ENCODE results near the gene IGSF9.

IGSF9 gene

DNA sequence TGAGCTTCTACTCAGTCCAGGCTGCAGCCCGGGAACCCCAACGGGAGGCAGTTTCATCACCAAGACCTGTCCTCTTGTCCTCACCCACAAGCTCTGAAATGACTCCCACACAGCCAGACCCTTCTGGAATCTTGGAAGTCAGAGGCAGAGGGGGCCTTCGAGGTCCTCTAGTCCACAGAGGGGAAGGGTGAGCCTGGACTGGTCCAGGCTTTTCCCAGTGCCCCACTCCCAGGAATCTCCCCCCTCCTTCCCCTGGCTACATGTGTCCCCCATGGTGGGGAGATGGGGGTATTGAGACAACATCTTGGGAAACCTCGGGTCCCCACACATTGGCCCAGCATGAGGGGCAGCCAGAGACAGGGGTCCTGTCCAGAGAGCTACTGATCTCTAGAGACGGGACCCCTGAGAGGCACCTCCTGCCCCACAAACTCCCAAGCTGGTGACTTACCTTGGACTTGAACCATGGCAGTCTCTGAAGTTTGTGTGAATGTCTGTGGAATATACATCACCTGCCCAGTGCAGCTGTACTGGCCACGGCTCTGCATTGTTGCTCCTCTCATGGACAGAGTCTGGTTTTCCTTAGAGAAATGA lies 28.0 kb upstream of the IGSF9 start:
- peak; percentile 29 for DNase-seq

DNA sequence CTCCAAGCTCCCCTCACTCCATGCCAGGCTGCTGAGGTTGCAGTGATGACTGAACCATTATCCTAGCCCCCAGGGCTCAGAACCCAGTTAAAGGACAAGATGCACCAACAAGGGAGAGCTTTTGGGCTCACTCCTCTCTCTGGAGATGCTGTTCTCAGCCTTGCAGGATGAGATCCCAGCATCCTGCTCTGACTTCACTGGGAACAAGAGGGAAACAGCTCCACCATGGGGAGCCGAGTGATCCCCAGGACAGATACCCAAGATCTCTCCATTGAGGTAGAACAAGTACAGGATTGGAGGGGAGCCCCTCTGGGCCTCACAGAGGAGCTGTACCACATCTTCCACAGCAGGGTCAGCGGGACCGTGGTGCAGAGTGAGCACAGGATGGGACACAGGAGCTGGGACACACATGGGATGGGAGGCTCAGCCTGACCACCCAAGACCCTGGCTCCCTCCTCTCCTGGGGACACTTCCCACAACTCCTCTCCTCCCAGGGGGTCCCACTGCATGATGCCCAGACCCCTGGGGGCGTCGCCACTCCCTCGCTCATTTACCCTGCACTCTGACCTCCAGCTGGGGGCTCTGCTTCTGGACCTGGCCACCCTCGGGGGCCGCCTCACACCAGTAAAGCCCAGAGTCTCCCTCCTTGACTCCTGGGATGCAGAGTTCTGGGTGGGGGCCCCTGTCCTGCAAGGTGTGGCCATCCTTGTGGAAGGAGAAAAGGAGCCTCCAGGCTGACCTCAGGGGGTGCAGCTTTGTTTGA lies 27.2 kb upstream of the IGSF9 start:
- peak; percentile 49 for DNase-seq

DNA sequence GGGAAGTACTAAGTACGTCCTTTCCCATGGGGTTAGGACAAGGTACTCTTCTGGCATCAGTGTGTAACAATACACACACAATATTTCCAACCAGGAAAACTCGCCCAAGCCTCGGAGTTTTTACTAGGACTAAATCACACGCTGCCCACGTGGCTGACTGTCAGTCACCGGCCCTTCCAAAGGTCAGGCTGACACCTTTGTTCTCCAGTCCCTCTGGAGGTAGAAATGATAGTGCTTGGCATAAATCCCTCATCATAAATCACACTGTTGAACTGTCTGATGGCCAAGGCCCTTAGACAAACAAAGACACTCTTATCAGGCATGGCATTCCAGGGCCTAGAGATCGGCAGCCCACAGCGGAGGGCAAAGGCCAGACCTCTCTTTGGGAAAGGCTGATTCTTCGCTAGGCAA lies 25.5 kb upstream of the IGSF9 start:
- DNase-seq = peak; percentile 65

DNA sequence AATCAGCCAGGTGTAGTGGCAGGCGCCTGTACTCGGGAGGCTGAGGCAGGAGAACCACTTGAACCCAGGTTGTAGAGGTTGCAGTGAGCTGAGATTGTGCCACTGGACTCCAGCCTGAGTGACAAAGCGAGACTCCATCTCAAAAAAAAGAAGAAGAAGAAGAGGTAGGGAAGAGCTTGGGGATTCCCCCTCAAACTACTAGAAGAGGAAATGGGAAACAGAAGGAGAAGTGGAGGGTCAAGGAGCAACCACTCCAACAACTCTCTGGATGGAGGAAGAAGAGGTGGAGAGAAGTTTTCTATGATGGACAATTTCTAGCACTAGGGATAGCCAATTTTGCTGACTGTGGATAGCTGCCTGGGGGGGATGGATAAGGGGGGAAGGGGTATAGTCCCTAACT lies 23.5 kb upstream of the IGSF9 start:
- no peak for DNase-seq

DNA sequence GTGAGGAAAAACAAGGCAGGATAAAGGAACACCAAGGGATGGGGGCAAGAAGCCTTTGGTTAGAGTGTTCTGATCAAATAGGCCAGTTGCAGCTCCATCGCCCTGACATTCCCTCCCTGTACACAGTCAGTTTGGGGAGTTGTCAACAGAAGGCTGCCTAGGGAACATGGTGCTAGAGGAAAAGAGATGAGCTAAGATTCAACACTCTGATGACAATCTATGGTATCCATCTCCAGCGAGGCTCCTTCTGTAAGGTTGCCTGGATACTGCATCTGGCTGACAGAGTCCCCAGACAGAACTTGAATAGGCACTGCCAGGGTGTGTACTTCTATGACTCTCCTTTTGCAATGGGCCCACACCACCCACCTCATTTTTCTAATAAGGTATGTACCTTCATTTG lies 19.9 kb upstream of the IGSF9 start:
- DNase-seq = peak; percentile 21

DNA sequence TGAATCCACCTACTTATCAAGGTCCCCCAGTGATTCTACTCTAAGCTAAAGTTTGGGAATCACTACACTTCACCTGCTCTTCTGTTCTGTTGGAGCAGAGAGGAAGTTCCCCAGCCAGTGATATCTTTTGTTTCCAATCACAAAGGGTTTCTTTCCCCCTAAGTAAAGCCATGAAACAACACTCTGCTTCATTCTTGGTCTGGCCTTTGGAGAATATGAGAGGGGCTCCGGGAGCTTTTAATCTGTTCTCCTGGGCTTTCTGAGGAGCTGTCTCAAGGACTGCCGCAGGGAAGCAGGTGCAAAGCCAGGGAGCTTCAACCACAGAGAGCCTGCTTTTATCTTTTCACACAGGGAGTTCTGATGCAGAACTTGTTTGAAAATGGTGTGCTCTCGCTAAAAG lies 18.7 kb upstream of the IGSF9 start:
- DNase-seq = peak; percentile 37

DNA sequence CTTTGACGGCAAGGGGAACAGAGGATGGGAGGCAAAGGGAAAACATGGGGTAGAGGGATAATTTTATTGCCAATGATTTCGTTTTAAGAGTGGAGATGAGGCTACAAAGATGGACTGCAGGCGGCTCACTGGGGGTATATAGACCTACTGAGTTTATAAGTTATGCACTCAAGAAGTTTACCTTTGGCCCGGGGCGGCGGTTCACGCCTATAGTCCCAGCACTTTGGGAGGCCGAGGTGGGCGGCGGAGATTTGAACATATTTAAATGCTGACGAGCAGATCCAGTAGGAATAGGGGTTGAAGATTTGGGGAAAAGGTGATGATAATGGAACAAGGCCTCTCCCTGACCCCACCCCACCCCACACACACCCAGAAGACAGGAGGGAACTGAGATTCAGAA lies 16.8 kb upstream of the IGSF9 start:
- DNase-seq = peak; percentile 12

DNA sequence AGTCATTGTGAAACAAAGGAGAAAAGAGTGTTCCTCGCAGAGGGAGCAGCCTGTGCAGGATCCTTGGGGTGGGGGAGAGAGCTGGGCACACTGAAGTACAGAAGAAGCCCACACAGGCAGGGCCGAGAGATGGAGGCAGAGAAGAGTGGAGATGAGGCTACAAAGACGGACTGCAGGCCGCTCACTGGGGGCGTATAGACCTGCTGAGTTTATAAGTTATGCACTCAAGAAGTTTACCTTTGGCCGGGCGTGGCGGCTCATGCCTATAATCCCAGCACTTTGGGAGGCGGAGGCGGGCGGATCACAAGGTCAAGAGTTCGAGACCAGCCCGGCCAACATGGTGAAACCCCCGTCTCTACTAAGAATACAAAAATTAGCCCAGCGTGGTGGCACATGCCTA lies 16.2 kb upstream of the IGSF9 start:
- DNase-seq = peak; percentile 16

DNA sequence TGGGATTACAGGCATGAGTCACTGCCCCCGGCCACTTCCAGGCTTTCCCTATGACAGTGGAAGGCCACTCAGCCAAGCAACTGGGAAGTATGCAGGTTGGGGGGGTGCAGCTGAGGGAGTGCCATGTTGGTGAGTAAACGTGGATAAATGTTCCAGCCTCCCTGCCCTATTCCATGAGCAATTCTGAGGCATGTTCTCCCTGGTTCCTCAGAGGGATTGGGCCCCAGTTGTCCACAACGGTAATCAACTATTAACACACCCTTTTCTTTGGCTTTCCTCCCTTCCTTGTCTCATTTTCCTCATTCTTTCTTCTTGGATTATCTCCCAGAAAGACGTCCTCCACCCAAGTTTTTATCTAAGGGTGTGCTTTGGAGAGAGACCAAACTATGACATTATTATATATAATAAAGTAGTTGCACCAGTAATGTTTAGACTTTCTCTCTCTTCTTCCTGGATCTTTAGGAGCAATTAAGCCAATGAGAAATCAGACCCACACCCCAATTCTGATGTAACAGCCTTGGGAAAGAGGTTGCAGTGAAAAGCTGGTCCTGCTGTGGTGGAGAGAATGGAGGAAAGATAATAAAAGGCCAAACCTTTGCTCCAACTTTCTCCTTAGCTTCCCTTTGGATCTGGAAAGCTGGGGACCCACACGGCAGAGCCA lies 15.4 kb upstream of the IGSF9 start:
- DNase-seq = peak; percentile 50

DNA sequence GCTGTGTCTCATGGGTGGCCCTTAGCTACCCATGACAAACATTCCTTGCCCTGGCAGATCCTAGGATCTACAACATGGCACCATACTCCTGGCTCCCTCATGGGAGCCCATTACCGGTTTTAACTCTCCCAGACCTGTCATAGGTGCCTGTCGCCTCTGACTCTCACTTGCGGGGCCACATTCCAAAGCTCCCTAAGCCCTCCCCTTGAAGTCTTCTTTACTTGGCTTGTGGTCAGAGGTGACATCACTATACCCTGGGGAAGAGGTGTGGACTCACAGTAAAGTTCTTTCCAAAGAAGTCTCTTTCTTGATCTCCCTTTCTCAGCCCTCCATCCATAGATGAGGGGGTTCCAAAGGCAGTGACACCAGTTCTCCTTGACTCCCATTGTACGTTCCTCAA lies 14.0 kb upstream of the IGSF9 start:
- peak; percentile 89 for DNase-seq

DNA sequence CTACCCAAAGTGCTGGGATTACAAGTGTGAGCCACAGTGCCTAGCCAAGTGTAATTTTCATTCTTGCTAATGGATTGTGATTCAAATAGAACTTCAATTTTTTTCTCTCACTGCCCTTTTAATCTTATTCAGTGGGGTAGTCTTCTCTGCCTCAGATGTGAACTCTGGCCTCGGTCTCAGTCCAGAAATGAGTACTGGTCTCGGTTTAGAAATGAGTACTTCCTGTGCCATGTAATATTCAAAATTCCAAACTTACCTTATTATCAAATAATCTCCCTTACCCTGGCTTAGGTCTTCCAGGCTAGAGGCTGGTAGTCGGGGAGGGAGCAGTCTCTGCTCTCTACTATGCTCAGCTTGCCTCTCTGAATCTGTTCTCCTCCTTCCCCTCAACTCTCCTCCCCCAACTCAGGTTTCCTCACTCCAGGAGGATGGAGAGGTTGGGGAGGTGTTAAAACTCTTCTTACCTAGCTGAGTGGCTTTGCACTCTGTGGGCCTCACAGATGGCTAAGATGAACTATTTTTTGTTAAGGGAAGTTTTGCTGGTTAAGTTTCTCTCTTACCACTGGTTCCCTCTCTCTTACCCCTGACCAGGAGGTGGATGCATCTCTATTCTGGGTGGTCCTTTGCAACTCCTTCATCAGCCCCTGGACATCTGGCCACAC lies 13.4 kb upstream of the IGSF9 start:
- DNase-seq = peak; percentile 29

DNA sequence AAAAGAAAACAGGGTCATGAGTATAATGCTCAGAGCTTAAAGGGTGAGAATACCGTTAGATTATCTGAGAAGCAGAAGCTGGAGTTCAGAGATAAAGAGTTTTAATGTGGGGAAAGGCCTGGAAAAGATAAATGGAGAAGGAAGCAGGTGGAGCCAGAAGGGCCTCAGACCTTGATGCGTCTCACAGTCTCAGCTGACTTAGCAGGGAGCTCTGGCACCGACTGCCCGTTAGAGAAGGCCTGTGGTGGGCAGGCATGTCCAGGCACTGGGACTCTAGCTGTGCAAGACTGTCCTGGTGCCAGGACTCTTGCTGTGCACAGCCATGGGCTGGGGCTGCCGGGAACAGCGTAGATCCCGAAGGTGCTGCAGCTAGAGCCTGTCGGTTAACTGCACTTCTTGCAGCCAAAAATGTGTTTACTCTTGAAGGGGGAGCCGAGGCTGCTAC lies 12.4 kb upstream of the IGSF9 start:
- peak; percentile 33 for DNase-seq

DNA sequence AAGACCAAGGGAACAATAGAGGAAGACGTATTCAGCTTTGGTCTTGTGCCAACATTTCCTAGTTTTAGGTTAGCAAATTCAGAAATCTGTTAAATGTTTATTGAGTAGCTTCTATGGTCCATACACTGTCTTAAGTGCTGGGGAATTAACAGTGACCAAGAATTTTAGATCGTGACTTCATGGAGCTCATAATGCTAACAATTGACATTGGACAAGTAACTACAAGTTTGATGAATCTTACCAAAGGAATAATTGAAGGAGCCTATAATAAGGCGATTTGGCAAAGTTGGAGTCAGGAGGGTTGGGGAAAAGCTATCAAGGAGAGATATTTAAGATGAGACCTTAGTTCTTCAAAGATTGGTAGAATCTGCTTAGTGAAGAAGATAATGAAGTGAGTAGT lies 10.0 kb upstream of the IGSF9 start:
- no peak for DNase-seq

DNA sequence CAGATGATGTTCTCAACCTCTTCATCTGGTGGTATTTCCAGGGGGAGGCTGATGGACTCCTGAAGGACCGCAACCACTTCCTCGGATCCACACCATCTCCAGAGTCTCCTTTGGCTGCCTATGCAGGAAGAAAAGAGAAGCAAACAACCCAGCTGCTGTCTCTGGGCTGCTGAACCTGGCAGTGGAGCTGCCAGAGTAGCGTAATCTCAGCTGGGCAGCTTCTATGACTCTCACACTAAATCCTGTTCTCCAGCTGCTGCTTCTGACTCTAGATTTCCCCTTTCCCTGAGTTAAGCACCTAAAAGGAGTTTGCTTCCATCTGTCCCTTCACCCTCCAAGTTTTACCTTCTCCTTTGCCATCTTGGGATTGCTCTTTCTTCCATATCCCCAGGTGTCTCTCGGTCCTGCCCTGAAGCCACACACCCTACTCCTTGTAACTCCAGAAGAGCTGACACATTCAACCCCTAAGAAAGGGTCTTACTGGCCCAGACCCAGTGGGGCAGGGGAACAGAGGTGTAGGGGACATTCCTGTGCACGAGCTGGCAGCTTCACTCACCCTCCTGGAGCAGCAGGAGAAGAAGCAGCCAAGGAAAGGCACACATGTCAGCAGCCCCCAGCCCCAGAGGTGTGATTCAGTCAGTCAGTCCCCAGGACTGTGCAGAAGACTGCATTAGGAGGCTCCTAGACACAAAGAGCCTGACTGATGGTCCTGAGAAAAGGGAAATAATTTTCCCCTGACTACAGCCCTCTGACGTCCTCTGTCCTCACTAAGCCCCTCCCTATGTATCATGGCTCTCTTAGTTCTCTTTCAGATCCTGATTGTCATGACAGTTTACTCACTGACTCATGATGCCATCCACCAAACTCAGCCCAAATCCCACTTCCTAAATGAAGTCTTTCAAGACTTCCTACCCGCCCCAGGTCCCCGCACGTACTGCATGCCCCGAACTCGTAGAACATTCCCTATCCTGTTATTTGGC lies 8.4 kb upstream of the IGSF9 start, which contains the start of gene SLAMF9:
TSS of gene SLAMF9 (minus strand) at position 702 of the 980 bp plus-strand sequence. CDS start at position 602, 100 bp downstream.
- DNase-seq = peak; percentile 75

DNA sequence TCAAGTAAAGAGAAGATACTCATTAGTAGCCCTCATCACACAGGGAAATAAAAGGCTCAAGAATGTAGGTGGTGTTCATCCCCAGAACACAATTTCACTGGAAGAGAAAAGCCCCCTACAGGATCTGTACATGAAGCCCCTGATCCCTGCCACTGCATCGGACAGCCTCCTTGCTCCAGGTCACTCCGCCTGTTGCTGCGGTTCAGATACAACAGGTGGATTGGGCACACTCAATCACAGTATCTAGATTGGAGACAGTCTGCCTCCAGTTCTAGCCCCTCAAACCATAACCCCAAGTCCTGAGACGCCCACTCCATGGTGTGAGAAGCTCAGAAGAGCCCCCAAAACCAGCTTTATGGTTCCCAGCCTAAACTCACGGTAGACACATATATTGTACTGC lies 7.5 kb upstream of the IGSF9 start:
- no peak for DNase-seq

DNA sequence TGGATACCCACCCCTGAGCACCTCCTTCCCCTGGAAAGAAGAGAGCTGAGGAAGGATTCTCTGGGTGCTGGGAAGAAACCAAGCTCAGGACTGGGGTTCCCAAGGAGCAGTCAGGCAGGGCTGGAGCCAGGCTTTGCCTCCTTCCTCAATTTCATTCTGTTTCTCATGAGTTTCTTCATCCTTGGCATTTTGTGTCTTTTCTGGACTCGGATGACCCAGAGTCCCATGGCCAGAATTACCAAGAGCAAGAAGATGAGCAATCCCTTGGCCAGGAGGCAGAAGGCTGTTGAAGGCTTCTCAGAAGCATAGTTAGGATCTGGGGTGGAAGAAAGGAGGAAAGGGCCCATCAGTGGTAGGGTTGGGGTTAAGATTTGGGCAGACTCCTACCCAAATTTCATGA lies 6.1 kb upstream of the IGSF9 start:
- DNase-seq = peak; percentile 5

DNA sequence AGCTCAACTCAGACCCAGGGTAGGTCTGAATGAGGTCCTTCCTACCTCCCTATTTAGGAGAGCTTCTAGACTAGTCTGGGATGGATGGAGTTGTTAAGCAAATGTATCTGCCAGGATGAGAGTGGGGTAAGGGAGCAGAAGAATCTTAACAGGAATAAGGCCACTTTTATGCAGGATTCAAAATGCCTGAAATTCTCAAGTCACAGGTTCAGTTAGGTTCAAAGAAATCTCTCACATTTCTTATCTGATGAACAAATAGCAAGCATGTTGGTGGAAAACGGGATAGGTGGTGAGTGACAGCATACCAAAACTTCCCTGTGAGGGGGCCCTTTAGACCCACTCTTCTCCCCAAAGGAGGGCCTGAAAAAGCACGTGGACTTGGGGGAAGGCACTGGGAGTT lies 5.6 kb upstream of the IGSF9 start:
- peak; percentile 43 for DNase-seq

DNA sequence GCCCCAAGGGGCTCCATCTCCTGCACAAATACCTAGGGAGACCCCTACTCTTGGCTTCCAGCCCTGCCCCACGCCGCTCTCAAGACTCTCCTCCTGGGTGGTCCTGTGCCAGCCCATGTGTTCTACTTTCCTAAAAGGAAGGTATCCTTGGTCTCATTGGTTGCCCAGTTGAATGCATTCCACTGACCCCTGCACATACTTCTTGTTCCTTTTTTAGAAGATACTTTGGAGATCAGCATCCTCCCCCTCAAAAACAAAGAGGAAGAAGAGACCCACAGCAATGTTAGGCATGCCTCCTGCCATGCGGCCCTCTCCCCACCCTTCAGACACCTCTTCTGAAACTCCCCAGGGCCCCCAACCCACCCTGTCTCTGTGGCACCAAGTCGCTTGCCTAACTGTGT lies 4.6 kb upstream of the IGSF9 start:
- peak; percentile 20 for DNase-seq

DNA sequence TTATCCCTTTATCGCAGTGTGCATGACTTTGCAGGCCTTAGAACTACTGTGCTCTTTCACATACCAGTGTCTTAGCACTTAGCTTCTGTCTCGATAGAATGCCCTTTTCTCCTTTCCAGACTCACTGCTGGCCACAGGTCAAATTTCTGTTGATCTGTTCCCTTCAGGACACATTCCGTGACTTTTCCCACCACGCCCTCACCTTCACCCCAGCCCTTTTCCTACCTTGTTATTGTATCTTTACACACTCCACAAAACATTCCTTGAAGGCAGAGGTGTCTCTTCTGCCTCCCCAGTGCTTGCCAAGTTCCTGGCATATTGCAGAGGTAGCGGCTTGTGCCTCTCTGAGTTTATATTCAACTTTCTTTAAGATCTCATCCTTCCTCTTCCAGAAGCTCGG lies 3.7 kb upstream of the IGSF9 start:
- peak; percentile 57 for DNase-seq

DNA sequence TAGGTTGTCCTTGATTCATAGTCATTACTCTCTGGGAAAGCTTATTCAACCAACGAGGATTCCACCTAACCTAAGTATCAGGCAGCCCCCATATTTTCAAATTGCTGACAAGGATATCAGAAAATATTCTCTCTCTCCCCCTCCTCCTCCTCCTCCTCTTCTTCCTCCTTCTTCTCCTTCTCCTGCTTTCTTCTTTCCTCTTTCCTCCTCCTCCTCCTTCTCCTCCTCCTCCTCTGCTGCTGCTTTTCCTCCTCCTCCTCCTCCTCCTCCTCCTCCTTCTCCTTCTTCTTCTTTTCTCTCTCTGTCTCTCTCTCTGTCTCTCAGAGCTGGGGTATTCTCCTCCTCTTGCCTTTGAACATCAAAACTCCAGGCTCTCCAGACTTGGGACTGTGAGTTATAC lies 2.5 kb upstream of the IGSF9 start:
- DNase-seq = peak; percentile 22

DNA sequence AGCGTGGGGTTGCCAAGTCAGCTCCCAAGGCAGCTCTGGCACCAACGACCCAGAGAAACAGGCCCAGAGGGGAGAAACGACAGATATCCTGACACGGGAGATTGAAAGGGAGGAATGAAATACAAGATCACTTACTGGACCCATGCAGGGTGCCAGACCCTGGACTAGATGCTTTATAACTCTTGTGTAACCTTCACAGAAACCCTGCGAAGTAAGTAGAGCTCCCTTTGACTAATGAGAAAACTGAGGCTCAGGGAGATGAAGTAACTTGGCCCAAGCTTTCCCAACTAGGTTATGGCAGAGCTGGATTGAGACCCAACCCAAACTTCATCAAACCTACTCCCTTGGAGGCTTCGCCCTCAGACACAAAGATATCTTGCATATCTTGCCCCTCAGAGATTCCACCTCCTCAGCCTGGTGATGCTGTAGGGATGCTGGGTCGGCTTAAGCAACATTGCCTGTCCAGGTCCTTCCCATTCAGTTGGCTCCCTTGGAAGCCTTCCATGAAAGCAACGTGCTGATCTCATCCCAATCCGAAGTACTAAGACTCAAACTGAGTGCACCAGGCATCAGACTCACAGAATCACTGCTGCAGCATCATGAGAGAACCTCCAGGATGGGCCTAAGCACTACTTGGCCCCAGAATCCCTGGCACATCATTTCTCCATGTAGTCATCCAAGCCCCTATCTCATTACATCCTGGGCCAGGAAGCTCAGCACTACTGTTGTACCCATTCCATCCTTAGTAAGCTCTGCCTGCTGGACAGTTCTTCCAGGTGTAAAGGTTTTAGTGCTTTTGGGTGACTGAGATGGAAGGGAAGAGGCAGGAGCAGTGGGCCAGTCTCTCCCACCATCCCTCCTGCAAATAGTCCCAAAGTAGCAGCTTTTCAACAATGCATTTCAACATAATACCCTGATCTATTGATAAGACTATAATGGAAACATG lies 1.1 kb upstream of the IGSF9 start:
- peak; percentile 47 for DNase-seq

Measured in islet precursor cell (in vitro differentiated cells).